Suprapubic skin (tissue), 3 donors: ENCODE results near the gene COG5.

Experiments
- POLR2AphosphoS5 ChIP-seq, 3 donors: sonication (generic); formaldehyde crosslinking; IDR thresholded peaks; one replicate each; pipeline ENCODE4 v1.6.1; 2017; ENCODE audit warnings: antibody characterized with exemption in 3 of 3
- TF ChIP-seq, protein P1 (sequence below), 2 donors: fragments of 200-600 bp in 1 of 2; fragments of 450-650 bp in 1 of 2; sonication (generic) in 1 of 2; IDR thresholded peaks; one replicate each; pipeline ENCODE4 v1.5.1; 2016 to 2019; ENCODE audit warnings: antibody characterized with exemption in 2 of 2, mild to moderate bottlenecking in 1 of 2, moderate library complexity in 1 of 2

DNA sequence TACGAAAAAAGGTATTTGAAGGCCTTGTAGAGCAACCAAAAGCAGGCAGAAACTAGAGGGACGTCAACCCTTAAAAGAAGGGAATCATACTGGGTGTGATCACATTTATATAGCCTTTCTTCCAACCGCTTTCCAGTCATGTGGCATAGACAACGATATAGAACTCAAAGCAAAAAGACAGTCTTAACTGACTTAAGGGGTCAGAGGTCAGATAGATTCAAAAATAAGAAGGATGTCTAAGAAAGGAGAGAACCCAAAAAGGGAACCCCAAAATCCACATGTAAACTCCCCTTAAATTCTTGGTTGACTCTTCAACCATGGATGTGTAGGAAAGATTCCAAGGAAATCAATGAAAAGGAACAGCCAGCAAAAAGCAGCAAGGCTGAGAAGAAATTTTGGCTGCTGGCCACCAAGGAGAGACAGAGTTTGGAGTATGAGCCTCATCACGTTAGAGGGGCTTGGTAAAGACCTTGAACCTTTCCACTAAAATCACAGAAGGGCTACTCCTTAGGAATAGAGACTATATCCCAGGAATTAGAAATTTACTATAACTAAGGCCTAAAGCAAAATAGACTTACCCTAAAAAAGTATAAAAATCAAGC is 24.9 kb upstream of the COG5 start:
- no peak for TF ChIP-seq POLR2AphosphoS5 (IDR thresholded peaks at IDR 0.05)
- TF ChIP-seq, protein P1, sequence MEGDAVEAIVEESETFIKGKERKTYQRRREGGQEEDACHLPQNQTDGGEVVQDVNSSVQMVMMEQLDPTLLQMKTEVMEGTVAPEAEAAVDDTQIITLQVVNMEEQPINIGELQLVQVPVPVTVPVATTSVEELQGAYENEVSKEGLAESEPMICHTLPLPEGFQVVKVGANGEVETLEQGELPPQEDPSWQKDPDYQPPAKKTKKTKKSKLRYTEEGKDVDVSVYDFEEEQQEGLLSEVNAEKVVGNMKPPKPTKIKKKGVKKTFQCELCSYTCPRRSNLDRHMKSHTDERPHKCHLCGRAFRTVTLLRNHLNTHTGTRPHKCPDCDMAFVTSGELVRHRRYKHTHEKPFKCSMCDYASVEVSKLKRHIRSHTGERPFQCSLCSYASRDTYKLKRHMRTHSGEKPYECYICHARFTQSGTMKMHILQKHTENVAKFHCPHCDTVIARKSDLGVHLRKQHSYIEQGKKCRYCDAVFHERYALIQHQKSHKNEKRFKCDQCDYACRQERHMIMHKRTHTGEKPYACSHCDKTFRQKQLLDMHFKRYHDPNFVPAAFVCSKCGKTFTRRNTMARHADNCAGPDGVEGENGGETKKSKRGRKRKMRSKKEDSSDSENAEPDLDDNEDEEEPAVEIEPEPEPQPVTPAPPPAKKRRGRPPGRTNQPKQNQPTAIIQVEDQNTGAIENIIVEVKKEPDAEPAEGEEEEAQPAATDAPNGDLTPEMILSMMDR (IDR thresholded peaks at IDR 0.05), result no peak
